ENCODE data around the gene TCF7L1. TPM values are rescaled to one million over a fixed set of nuclear protein-coding genes. Genes with fewer than 3 reads are reported as not detected.
"Not testable (repeated sequence)": the region's sequence is repeated elsewhere in the genome, so short reads cannot be mapped to it uniquely, and the experiment has no call there.

TCF7L1 gene
- total and polyA plus RNA-seq, 12 donors: 4.5 to 10.9 (median 6.3) TPM

GRCh38 chr2:85341269-85342029, 208.3 kb downstream of the TCF7L1 start:
- peaks cover 0 to 50% (median 8%) of the 10 kb centered on the region in 9 donors for H3K36me3 ChIP-seq
- no peaks in the 10 kb centered on the region for H3K4me1 ChIP-seq
- no peak overlapping the region for H3K4me3 ChIP-seq
- peaks cover 0 to 3% (median 0%) of the 10 kb centered on the region in 7 donors for H3K27me3 ChIP-seq
- WGBS, 2 donors: 93 to 95% methylated on average over 30 of the region's 30 CpGs
- no peak overlapping the region for H3K27ac ChIP-seq
- DNase-seq (no peak), ATAC-seq (peak in 2 of 8 donors; percentile 6 to 20)
- intact Hi-C loops (cut with DNase I): loop anchor here in 3 of 10 donors (2.0 kb wide), 2 partner anchors 25 to 27 kb away; no protein-coding TSS in a partner anchor
- H3K9me3 ChIP-seq: no peaks in the 10 kb centered on the region
- TF ChIP-seq, protein P1, sequence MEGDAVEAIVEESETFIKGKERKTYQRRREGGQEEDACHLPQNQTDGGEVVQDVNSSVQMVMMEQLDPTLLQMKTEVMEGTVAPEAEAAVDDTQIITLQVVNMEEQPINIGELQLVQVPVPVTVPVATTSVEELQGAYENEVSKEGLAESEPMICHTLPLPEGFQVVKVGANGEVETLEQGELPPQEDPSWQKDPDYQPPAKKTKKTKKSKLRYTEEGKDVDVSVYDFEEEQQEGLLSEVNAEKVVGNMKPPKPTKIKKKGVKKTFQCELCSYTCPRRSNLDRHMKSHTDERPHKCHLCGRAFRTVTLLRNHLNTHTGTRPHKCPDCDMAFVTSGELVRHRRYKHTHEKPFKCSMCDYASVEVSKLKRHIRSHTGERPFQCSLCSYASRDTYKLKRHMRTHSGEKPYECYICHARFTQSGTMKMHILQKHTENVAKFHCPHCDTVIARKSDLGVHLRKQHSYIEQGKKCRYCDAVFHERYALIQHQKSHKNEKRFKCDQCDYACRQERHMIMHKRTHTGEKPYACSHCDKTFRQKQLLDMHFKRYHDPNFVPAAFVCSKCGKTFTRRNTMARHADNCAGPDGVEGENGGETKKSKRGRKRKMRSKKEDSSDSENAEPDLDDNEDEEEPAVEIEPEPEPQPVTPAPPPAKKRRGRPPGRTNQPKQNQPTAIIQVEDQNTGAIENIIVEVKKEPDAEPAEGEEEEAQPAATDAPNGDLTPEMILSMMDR (IDR thresholded peaks at IDR 0.05): no peak

DNA sequence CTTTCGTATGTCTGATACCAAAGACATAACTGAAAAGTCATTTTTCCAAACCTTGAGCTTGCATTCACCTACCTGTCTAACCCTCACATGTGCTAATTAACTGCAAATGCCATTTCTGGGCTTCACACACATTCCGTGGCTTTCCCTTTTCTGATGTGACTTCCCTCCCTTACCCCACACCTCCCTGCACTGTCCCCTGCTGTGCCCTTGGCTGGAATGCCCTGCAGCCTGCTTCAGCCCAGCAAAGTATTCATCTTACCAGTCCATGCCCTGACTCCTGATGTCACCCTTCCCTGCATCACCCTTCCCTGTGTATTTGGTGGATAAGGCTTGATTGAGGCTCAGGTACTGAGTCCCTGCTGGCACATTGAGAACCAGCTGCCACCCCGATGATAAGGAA, 209.0 kb downstream of the TCF7L1 start:
- peaks cover 0 to 3% (median 0%) of the 10 kb centered on the region in 7 donors for H3K27me3 ChIP-seq

GRCh38 chr2:85343207-85343895, 210.2 kb downstream of the TCF7L1 start:
- not testable (repeated sequence) for H3K4me3 ChIP-seq, H3K9me3 ChIP-seq, H3K27me3 ChIP-seq, H3K4me1 ChIP-seq, DNase-seq, H3K27ac ChIP-seq
- intact Hi-C loops (cut with DNase I): loop anchor here in 4 of 10 donors (1.0 to 2.0 kb wide), 3 partner anchors 26 to 29 kb away; no protein-coding TSS in a partner anchor
- 93 to 96% methylated on average over 10 of the region's 10 CpGs for WGBS, 2 donors
- ATAC-seq: peak in 4 of 8 donors; percentile 9 to 59 (median 34)
- H3K36me3 ChIP-seq: peaks cover 0 to 69% (median 19%) of the 10 kb centered on the region in 9 donors

More for the DNA sequence above, 209.0 kb downstream of the TCF7L1 start:
- no peaks in the 10 kb centered on the region for H3K4me1 ChIP-seq
- WGBS, 2 donors: 86 to 87% methylated on average over 3 of the region's 3 CpGs
- H3K4me3 ChIP-seq: no peak overlapping the region
- H3K36me3 ChIP-seq: peaks cover 0 to 57% (median 10%) of the 10 kb centered on the region in 9 donors
- no peaks in the 10 kb centered on the region for H3K9me3 ChIP-seq
- ATAC-seq (no peak), DNase-seq (no peak)
- intact Hi-C loops (cut with DNase I): loop anchor here in 3 of 10 donors (2.0 kb wide), 2 partner anchors 25 to 27 kb away; no protein-coding TSS in a partner anchor
- no peak overlapping the region for H3K27ac ChIP-seq
- TF ChIP-seq, protein P1 (IDR thresholded peaks at IDR 0.05): no peak

DNA sequence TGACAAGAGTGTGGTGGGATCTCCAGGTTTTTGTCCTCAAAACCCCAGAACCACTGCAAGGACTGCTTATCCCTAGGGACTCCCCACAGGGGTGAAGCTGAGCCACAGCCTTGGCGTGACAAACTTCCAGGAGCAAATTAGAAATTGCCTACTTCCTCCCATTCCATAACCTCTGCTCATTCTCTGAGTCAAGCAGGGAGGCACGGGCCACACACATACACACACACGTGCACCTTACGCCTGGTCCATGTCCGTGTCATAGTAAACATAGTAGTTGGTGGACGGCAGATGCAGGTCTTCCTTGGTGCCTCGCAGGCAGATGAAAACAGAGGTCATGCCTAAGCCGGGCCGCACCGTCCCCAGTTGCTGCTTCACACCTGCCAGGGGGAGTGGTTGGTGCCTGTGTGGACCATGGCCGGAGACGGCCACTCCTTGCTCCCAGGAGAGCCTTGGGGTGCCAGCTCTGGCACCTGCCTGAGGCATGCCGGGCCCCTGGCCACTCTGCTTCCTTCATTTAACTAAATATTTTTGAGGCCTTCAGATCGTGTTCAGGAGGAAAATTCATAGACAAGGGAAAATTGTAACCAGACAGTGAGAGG, 211.3 kb downstream of the TCF7L1 start:
- 90 to 92% methylated on average over 14 of the region's 14 CpGs for WGBS, 2 donors
- no peak for ATAC-seq
- H3K27me3 ChIP-seq: no peaks in the 10 kb centered on the region
- H3K4me1 ChIP-seq: no peaks in the 10 kb centered on the region
- H3K27ac ChIP-seq: no peak overlapping the region
- TF ChIP-seq, protein P1 (IDR thresholded peaks at IDR 0.05): no peak
- H3K9me3 ChIP-seq: no peaks in the 10 kb centered on the region
- intact Hi-C loops (cut with DNase I): no loop called here
- H3K4me3 ChIP-seq: no peak overlapping the region
- H3K36me3 ChIP-seq: peaks cover 0 to 80% (median 23%) of the 10 kb centered on the region in 9 donors
- no peak for DNase-seq
